Measurements from ENCODE around the gene GALNT15.

Gene GALNT15

GRCh38 chr3:16264174-16264707 is 89.8 kb downstream of the GALNT15 start:
- in situ Hi-C loops (cut with HindIII; ENCODE audit: low sequenced_read_pairs), result no loop called here
- H3K4me3 ChIP-seq (ENCODE audit: low read depth, low read length), result peak overlapping the region; percentile 93
- TF ChIP-seq CTCF (IDR thresholded peaks at IDR 0.05; ENCODE audit: low read depth, low read length), result no peak
- DNase-seq (ENCODE audit: low read depth, low spot score), result no peak

- DNase-seq (ENCODE audit: low read depth, low spot score), result peak; percentile 100
- peak within 1 kb of the TSS; percentile 93 for H3K4me3 ChIP-seq (ENCODE audit: low read depth, low read length)
- TF ChIP-seq CTCF (IDR thresholded peaks at IDR 0.05; ENCODE audit: low read depth, low read length), result no peak
- in situ Hi-C loops (cut with HindIII; ENCODE audit: low sequenced_read_pairs), result no loop called here
Measured at GRCh38 chr3:16264708-16265454, 90.4 kb downstream of the GALNT15 start, which contains the start of the genes DPH3 and OXNAD1. DPH3 (minus strand) TSS chr3:16264943; CDS start chr3:16264876, 67 bp downstream. OXNAD1 (plus strand) TSS chr3:16265212; CDS start chr3:16270953, 5,741 bp downstream.

- DNase-seq (ENCODE audit: low read depth, low spot score), result no peak
- no peak for TF ChIP-seq CTCF (IDR thresholded peaks at IDR 0.05; ENCODE audit: low read depth, low read length)
- in situ Hi-C loops (cut with HindIII; ENCODE audit: low sequenced_read_pairs), result no loop called here
- peak overlapping the region; percentile 93 for H3K4me3 ChIP-seq (ENCODE audit: low read depth, low read length)
Measured at GRCh38 chr3:16265455-16265786, 90.9 kb downstream of the GALNT15 start.

- H3K4me3 ChIP-seq (ENCODE audit: low read depth, low read length), result no peak overlapping the region
- in situ Hi-C loops (cut with HindIII; ENCODE audit: low sequenced_read_pairs), result no loop called here
- no peak for TF ChIP-seq CTCF (IDR thresholded peaks at IDR 0.05; ENCODE audit: low read depth, low read length)
- DNase-seq (ENCODE audit: low read depth, low spot score), result no peak
Measured at GRCh38 chr3:16266714-16267113, 92.2 kb downstream of the GALNT15 start.

- in situ Hi-C loops (cut with HindIII; ENCODE audit: low sequenced_read_pairs), result no loop called here
- no peak overlapping the region for H3K4me3 ChIP-seq (ENCODE audit: low read depth, low read length)
- no peak for DNase-seq (ENCODE audit: low read depth, low spot score)
- no peak for TF ChIP-seq CTCF (IDR thresholded peaks at IDR 0.05; ENCODE audit: low read depth, low read length)
Measured at GRCh38 chr3:16270855-16271254, 96.4 kb downstream of the GALNT15 start.

GRCh38 chr3:16272588-16272987 is 98.1 kb downstream of the GALNT15 start:
- no peak for TF ChIP-seq CTCF (IDR thresholded peaks at IDR 0.05; ENCODE audit: low read depth, low read length)
- in situ Hi-C loops (cut with HindIII; ENCODE audit: low sequenced_read_pairs), result no loop called here
- no peak overlapping the region for H3K4me3 ChIP-seq (ENCODE audit: low read depth, low read length)
- no peak for DNase-seq (ENCODE audit: low read depth, low spot score)
